ENCODE data around the gene SHLD2.
"Not testable (repeated sequence)": the region's sequence is repeated elsewhere in the genome, so short reads cannot be mapped to it uniquely, and the experiment has no call there.

DNA sequence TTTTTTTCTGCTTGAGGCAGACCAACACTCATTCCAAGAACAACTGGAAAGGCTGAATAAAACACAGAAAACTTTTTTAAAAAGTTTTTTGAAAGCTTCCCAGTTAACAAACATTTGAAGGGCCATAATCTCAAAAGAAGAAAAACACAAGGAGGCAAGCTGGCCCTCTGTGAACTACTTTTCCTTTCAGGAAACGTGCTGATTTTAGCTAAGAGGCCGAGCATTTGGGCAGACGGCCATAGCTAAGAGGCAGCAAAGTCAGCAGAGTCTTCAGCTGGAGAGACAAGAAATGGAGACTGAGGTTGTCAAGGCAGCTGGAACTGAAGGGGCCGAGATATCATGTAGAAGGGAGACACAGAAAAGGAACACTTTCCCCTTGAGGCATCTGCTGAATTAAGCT lies 111.9 kb downstream of the SHLD2 start:
- TF ChIP-seq CHD4 (IDR thresholded peaks at IDR 0.05; ENCODE audit: borderline replicate concordance, low read length); POLR2AphosphoS5 (IDR thresholded peaks at IDR 0.05; ENCODE audit: low read depth, low read length); NR3C1 (CRISPR knock-in tag; IDR thresholded peaks at IDR 0.05): not testable (repeated sequence)
